ENCODE measurements around the gene TRIM46.

Gene TRIM46, protein sequence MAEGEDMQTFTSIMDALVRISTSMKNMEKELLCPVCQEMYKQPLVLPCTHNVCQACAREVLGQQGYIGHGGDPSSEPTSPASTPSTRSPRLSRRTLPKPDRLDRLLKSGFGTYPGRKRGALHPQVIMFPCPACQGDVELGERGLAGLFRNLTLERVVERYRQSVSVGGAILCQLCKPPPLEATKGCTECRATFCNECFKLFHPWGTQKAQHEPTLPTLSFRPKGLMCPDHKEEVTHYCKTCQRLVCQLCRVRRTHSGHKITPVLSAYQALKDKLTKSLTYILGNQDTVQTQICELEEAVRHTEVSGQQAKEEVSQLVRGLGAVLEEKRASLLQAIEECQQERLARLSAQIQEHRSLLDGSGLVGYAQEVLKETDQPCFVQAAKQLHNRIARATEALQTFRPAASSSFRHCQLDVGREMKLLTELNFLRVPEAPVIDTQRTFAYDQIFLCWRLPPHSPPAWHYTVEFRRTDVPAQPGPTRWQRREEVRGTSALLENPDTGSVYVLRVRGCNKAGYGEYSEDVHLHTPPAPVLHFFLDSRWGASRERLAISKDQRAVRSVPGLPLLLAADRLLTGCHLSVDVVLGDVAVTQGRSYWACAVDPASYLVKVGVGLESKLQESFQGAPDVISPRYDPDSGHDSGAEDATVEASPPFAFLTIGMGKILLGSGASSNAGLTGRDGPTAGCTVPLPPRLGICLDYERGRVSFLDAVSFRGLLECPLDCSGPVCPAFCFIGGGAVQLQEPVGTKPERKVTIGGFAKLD

DNA sequence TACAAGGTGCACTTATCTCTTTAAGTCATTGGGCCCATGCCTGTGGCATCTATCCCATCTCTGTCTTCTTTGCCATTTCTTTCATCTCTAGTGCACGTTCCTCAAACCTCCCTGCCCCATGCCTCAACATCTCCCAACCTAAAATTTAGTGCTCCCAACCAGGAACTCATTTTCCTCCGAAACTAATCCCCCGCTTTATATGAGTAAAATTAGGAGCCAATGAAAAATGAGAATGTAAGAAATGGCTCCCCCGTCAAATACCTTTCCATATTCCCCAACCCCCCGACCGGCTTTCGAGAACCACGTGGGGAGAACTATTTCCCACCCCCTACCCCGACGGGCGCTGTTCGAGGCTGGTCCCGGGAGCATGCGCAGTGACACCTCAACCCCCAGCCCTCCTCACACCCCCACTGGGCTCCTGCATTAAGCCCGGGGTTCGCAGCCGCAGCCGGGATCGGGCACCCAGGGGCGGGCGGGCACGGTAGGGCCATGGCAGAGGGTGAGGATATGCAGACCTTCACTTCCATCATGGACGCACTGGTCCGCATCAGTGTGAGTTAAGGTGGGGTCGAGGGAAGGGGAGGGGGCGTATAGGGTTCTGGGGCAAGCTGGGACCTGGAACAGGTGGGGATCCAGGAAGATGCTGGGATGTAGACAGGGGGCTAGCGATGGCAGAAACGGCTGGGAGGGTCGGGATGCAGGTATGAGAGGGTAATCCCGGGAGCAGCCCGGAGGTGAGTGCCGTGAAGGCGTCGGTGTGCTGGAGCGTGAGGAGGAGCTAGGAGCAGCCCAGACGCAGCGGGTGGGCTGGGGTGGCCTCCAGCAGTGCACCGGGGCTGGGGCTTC is at the start of gene TRIM46:
TSS of gene TRIM46 (plus strand) at position 372 of the 846 bp plus-strand sequence. CDS start at position 490, 118 bp downstream.
- DNase-seq, result peak; percentile 81

DNA sequence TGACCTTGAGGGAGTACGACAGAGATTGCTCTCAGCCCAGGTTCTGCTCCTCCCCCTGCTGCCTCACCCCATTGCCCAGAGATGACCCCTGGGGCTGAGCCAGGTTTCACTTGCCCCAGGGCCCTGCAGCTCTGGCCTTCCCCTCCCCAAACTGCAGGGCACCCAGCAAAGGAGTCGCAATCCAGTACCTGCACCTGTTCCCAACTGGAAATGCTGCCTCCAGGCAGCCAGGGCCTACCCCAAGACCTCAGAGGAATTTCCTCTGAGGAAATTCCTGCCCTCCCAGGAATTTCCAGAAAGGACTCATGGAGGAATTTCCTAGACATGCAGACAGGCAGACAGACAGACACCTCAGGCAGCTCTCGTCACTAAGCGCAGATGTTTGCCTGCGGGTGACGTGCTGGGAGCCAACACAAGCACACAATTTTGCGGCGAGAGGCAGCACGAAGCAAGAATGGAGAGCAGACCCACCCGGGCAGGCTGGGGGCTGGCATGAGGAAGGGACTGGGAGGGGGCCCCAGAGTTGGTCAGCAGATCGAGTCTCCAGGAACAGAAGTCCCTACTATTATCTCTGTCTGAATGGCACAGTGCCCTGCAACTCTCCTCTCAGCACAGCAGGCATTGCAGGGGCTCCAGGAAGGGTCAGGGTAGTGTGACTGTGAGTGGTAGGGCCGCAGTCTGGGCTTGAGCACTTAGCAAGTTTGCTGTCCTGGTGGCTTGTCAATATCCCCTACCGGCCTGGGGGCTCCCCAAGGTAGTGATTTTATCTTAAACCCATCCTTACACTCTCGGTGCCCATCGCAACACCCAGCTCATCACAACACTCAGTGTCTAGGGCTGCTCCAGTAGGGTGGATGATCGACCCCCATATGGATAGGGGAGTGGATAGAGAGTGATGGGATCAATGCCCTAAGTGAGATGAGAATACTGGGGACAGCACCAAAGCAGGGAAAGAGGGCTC is 48.9 kb upstream of the TRIM46 start:
- DNase-seq, result no peak

DNA sequence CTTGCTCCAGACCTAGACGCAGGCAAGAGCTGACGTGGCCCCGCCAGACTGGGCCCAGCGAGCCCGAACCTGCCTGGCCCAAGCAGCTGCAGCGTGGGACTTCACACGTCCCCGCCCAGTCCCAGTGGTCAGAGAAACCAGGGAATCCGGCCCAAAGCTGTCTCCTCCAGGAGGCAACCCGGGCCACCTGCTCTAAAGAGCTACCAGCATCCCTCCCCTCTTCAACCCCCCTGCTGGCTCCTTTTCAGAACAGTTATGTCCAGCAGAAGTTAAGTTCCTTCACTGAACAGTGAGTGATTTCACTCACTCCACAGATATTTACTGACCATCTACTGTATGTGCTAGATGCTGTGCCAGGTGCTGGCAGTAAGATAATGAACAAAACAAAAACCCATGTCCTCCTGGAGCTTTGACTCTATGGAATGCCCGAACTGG is 48.1 kb upstream of the TRIM46 start:
- DNase-seq, result peak; percentile 19

DNA sequence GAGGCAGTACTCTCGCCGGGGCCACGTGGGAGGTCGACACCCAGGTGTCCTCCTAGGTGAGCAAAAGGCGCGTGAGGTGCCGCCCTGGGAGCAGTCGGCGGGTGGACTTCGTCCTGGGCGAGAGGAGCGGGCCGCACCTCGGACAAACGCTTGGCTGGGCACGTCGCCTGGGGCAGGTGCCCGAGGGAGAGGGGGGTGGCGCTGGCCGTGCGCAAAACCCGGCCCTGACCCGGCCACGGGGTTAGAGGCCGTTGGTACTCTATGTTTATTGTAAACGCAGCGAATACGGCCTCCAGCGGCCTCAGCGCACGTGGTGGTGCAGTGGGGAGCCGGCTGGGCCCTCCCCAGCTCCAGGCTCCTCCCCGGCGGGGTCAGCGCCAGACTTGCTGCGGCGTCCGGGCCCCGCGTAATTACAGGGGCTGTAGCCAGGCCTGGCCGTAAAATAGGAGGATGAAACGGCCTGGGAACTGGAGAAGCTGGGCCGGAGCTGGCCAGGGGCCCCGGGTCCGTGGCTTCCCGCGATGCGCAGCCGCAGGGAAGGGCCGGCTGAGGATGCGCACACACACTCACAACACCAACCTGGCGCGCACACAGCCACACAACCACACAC is 47.6 kb upstream of the TRIM46 start:
- DNase-seq, result no peak

DNA sequence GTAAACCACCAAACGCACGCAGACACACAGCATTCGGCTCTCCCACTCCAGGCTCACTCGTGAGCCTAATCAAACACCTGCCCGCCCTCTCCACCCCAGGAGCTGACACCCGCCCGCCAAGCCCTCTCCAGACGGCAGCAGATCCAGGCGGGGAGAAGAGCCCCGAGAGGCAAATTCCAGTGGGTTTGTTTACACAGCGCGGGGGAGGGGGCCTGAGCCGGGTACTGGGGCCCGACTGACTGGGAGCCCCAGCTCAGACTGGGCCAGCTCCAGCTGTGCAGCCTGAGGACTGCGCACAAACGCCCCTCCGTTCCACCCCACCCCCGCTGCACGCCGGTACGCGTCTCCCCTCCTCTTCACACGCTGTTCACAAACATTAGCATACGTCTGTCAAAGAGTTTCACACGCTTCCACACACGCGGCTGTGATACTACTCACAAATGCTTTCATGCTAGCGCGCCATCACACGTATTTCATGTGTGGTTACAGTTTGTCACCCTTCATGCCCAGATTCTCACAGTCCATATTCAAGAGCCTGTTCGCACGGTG is 47.0 kb upstream of the TRIM46 start:
- peak; percentile 64 for DNase-seq

DNA sequence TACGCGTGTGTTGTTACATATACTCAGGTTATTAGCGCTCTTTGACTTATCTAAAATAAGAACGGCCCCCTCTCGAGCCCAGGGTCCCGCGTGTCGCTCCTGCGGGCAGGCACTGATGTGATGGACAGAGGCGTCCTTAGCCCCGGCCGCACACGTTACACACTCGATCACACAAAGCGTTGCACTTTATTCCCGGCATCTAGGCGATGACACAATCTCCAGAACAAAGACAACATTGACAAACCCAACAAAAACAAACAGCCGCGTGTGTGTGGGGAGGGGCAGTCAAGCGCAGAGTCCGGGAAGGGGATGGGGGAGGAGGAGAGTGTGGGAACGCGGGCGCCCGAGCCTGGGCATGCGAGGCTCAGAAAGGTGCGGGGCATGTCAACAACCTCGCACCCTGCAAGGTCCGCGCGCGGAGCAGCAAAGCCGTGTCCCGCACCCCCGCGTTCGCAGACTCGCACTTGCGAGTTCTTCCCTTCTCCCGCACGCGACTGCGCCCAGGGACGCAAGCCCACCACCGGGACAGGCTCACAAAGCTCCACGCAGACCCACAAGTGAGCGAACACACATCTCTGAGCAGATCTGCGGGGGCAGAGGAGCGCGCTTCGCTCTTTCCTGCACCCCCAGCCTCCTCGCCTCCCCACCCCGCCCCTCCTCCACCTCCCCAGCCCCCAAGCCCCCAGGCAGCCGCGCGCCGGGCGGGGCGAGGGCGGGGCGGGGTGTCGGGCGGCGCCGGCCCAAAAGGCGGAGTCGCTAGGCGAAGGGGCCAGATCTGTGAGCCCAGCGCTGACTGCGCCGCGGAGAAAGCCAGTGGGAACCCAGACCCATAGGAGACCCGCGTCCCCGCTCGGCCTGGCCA is 46.3 kb upstream of the TRIM46 start, which contains the start of gene EFNA1:
TSS of gene EFNA1 (plus strand) at position 772 of the 862 bp plus-strand sequence. CDS start 102 bp downstream, outside the sequence.
- DNase-seq, result peak; percentile 70

DNA sequence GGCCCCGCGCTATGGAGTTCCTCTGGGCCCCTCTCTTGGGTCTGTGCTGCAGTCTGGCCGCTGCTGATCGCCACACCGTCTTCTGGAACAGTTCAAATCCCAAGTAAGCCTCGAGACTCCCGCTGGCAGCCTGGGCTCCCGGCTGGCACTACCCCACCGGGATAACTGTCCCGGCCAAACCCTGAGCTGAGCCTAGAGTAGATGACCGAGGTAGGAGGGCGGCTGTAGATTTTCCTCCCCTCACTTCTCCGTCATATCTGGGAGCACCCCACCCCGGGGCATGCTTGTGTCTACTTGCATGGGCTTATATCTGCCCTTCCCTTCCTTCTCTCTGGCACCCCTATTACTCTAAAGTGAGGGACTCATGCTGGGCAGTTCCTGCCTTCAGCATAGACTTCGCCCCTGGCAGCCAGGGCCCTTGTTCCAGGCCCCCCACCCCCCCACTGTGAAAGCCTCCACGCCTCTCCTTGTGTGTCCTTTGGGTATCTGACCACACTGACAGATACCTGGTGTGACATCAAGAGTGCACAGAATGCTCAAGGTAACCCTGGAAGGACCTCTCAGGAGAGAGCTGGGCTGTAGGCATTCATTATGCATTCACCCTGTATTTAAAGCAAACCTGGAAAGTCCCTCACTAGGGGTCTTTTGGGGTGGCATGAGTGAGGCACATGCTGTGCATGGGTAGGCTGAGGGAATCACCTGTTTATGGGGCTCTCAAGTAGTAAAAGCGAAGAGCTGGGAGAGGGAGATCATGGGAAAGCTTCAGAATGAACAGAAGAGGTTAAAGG is 45.5 kb upstream of the TRIM46 start:
- peak; percentile 22 for DNase-seq

DNA sequence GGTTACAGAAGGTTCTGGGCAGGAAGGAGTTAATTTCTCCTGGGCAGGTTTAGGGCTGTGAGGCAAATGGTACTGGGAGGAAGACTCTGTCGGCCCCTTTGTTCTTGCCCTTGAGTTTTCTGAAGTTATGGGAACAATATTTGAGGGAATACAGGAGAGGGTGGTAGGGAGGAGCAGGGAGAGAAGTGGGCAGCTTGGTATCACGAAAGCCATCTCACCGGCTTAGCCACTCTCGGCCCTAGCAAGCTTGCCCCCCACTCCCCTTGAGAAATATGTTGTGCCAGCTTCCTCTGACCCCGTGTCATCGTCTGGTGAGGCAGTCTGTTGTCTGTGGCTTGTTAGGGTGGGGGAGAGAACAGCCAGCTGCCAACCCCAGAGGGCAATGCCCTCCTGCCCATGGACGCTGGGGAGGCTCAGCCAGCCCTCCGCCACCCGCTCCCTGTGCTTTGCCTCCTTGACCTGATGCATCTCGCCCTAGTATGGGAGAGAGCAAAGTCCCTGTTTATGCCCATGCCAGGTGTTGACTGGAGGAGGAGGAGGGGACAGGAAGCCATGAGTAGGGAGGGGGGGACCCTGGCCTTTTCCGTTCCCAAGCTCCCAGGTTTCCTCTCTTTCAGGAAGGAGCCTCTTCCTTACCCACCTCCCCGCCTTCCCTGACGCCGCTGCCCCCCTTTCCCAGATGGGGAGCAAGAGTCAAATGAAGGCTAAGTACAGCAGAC is 44.7 kb upstream of the TRIM46 start:
- peak; percentile 58 for DNase-seq

DNA sequence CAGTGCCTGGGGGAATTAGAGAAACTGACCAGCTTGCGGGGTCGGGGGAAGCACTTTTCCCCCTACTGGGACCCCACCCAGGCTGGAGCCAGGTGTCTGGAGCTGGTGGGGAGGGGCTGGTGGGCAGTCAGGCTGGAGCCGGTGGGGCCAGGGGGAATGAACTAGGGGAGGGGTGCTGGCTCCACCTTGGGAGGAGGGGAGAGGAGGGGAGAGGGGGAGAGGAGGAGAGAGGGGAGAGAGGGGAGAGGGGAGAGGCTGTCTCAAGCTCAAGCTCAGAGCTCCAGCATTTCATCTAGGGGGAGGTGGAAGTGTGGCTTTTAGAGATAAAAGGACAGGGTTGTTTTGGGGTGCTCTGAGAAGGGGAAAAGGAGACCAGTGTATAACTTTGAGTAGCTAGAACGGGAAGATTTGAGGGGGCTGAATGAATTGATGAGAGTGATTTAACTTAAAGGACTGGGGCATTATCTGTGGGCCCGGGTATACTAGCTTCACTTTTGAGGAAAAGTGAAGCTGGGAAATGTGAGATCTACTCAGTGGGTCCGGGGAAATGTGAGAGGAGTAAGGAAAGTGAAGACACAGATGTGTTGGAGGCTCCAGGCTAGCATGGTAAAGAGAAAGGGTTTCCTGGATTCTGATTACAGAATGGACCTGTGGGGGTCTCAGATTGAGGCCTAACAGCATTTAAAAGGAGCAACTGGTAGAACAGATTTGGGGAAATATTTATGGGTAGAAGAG is 43.2 kb upstream of the TRIM46 start:
- DNase-seq, result peak; percentile 61

DNA sequence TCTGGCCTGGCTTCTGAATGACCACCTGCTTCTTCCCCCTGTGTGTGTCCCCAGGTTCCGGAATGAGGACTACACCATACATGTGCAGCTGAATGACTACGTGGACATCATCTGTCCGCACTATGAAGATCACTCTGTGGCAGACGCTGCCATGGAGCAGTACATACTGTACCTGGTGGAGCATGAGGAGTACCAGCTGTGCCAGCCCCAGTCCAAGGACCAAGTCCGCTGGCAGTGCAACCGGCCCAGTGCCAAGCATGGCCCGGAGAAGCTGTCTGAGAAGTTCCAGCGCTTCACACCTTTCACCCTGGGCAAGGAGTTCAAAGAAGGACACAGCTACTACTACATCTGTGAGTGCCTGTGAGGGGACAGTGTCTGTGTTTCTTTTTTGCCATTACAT is 42.4 kb upstream of the TRIM46 start:
- no peak for DNase-seq

DNA sequence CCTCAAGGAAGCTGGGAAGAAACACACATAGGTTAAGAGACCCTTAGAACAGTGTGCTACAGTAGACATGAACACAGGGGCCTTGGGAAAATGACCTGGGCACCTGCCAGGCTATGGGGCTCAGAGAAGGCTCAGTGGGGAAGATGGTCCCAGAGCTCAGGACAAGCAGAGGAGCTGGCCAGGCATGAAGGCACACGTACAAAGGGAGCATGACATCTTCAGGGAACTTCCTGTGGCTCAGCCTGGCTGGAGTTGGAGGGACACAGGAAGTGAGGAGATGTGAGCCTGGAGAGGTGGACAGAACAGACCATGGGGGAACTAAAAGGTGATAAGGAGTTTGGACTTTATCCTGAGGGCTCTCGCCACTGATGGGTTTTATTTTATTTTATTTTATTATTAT is 41.8 kb upstream of the TRIM46 start:
- no peak for DNase-seq

DNA sequence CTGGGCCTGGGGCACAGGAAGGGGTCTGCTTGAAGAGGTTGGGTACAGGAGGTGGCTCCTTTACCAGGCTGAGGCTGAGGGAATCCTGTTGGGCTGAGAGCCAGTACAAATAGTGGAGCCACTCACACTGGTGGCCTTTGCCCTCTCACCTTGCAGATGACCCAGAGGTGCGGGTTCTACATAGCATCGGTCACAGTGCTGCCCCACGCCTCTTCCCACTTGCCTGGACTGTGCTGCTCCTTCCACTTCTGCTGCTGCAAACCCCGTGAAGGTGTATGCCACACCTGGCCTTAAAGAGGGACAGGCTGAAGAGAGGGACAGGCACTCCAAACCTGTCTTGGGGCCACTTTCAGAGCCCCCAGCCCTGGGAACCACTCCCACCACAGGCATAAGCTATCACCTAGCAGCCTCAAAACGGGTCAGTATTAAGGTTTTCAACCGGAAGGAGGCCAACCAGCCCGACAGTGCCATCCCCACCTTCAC is 39.8 kb upstream of the TRIM46 start:
- DNase-seq, result no peak

DNA sequence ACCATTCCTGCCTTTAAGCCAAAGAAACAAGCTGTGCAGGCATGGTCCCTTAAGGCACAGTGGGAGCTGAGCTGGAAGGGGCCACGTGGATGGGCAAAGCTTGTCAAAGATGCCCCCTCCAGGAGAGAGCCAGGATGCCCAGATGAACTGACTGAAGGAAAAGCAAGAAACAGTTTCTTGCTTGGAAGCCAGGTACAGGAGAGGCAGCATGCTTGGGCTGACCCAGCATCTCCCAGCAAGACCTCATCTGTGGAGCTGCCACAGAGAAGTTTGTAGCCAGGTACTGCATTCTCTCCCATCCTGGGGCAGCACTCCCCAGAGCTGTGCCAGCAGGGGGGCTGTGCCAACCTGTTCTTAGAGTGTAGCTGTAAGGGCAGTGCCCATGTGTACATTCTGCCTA is 39.3 kb upstream of the TRIM46 start:
- DNase-seq, result no peak

DNA sequence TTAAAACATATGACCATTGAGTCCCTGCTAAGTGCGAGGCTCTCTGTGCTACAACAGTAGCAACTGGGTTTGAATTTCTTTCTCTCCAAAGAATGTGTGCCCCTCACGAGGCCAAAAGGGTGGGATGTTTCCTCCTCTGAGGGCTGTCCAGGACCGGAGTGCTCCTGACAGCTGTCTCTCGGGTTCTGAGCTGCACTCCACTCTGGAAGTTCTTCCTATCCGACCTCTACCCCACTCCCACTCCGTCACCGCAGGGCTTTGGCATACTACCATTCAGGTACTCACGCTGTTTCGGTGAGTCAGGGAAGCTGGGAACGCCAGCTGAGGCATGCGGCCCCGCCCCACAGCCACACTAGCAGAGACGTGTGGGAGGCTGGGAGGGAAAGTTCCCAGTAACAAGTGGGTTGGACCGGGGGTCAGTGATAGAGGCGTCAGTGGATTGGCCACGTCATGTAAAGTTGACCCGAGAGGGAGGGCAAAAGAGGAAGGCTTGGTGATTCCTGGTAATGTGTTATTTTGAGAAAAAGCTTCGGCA is 38.7 kb upstream of the TRIM46 start:
- DNase-seq, result peak; percentile 85

DNA sequence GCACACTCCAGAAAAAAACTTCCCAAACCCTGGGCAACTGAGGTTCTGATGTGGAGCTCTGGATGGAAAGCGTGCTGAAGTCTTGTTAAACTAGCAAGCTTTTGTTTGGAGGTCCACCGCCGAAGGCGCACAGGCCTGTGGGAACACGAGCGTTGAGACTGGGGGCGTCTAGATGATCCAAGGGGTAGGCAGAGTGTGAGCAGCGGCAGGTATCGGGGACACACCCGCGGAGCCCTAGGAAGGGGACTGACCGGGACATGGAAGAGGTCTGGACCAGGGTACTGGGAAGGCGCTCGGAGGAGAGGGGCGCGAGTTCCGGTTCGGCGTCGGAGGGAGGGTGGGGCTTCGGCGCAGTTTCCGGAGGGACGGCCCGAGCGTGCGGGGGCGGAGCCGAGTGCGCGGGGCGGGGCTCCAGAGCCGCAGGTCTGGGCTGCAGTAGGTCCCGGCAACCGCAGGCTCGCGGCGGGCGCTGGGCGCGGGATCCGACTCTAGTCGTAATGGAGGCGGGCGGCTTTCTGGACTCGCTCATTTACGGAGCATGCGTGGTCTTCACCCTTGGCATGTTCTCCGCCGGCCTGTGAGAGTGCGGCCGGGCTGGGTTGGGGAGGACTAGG is 38.1 kb upstream of the TRIM46 start, which contains the start of gene SLC50A1:
TSS of gene SLC50A1 (plus strand) at position 438 of the 614 bp plus-strand sequence. CDS start at position 498, 60 bp downstream.
- peak; percentile 97 for DNase-seq

DNA sequence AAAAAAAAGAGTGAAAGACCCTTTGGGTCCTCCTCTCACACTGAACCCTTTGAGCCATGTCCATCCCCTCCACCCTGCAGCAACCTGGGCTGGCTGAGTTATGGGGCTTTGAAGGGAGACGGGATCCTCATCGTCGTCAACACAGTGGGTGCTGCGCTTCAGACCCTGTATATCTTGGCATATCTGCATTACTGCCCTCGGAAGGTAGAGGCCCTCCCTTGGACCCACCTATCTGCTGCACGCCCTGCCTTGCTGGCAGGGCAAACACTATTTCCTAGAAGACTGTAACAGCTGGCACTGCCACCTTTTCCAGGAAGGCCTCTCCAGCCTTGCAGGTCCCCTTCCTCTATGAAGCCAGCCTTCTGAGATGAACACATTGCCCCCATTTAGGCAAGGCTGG is 36.9 kb upstream of the TRIM46 start:
- peak; percentile 60 for DNase-seq
